Ectodermal cell (in vitro differentiated cells): ENCODE measurements around the gene RAN.
"Not testable (repeated sequence)": the region's sequence is repeated elsewhere in the genome, so short reads cannot be mapped to it uniquely, and the experiment has no call there.

Experiments used
- H3K27ac ChIP-seq: 2 replicates; pipeline ENCODE4 v1.7.0; 2013; ENCODE audit warnings: mild to moderate bottlenecking, low read depth, low read length; ENCODE audit not compliant: insufficient read depth, poor library complexity, severe bottlenecking
- H3K27me3 ChIP-seq: 2 replicates; pipeline ENCODE4 v1.7.0; 2013; ENCODE audit warnings: mild to moderate bottlenecking, low read length; ENCODE audit not compliant: insufficient read depth, control insufficient read depth, poor library complexity, severe bottlenecking
- H3K36me3 ChIP-seq: one replicate; pipeline ENCODE4 v1.7.0; 2013; ENCODE audit warnings: low read length; ENCODE audit not compliant: control insufficient read depth, insufficient read depth
- H3K4me1 ChIP-seq: one replicate; pipeline ENCODE4 v1.7.0; 2013; ENCODE audit warnings: low read length; ENCODE audit not compliant: control insufficient read depth, insufficient read depth
- H3K4me3 ChIP-seq: 2 replicates; pipeline ENCODE4 v1.7.0; 2013; ENCODE audit warnings: low read depth, low read length, control low read depth; ENCODE audit not compliant: insufficient read depth
- H3K9me3 ChIP-seq: 2 replicates; pipeline ENCODE4 v1.7.0; 2013; ENCODE audit warnings: mild to moderate bottlenecking, low read length, moderate library complexity; ENCODE audit not compliant: control insufficient read depth
- WGBS, 2 experiments: methylation state at CpG; one replicate each; pipeline ENCODE4 v1.1.7; 2013; ENCODE audit warnings: missing lambda C conversion rate in 2 of 2; 5-methylcytosine and 5-hydroxymethylcytosine counted together

The RAN gene

GRCh38 chr12:130868412-130868811 is 3.5 kb upstream of the RAN start:
- WGBS, 2 experiments: 61 to 64% methylated on average over 3 of the region's 4 CpGs
- no peak overlapping the region for H3K4me3 ChIP-seq

GRCh38 chr12:130870442-130871285 is 1.2 kb upstream of the RAN start:
- Histone ChIP-seq H3K4me3 (peak overlapping the region; percentile 91), H3K27me3 (no peaks in the 10 kb centered on the region), H3K27ac (peak overlapping the region; percentile 56), H3K36me3 (peaks cover 26% of the 10 kb centered on the region), H3K9me3 (no peaks in the 10 kb centered on the region), H3K4me1 (peaks cover 20% of the 10 kb centered on the region)
- WGBS, 2 experiments: 69 to 71% methylated on average over 31 of the region's 31 CpGs

More at GRCh38 chr12:130868412-130868811, 3.5 kb upstream of the RAN start:
- H3K27ac ChIP-seq: no peak overlapping the region
- peaks cover 2% of the 10 kb centered on the region for H3K4me1 ChIP-seq
- peaks cover 5% of the 10 kb centered on the region for H3K36me3 ChIP-seq
- no peaks in the 10 kb centered on the region for H3K9me3 ChIP-seq
- no peaks in the 10 kb centered on the region for H3K27me3 ChIP-seq

- peak overlapping the region; percentile 91 for H3K4me3 ChIP-seq
- peaks cover 20% of the 10 kb centered on the region for H3K4me1 ChIP-seq
- 0 to 1% methylated on average over 79 of the region's 79 CpGs for WGBS, 2 experiments
- H3K27me3 ChIP-seq: no peaks in the 10 kb centered on the region
- no peaks in the 10 kb centered on the region for H3K9me3 ChIP-seq
- H3K27ac ChIP-seq: peak overlapping the region; percentile 74
- H3K36me3 ChIP-seq: peaks cover 34% of the 10 kb centered on the region
Observed at GRCh38 chr12:130872179-130873096, 572 bp downstream of the RAN start.

GRCh38 chr12:130873106-130873795 is 1.4 kb downstream of the RAN start:
- H3K27ac ChIP-seq: no peak overlapping the region
- peaks cover 34% of the 10 kb centered on the region for H3K36me3 ChIP-seq
- WGBS, 2 experiments: 49 to 53% methylated on average over 4 of the region's 4 CpGs
- H3K27me3 ChIP-seq: no peaks in the 10 kb centered on the region
- H3K9me3 ChIP-seq: no peaks in the 10 kb centered on the region
- peak overlapping the region; percentile 91 for H3K4me3 ChIP-seq
- peaks cover 20% of the 10 kb centered on the region for H3K4me1 ChIP-seq

- 87% methylated on average over 4 of the region's 4 CpGs for WGBS, 2 experiments
- peaks cover 34% of the 10 kb centered on the region for H3K36me3 ChIP-seq
- peaks cover 20% of the 10 kb centered on the region for H3K4me1 ChIP-seq
- H3K27ac ChIP-seq: no peak overlapping the region
- peak overlapping the region; percentile 91 for H3K4me3 ChIP-seq
- H3K9me3 ChIP-seq: no peaks in the 10 kb centered on the region
- H3K27me3 ChIP-seq: no peaks in the 10 kb centered on the region
Observed at GRCh38 chr12:130873825-130874224, 2.0 kb downstream of the RAN start.

- WGBS, 2 experiments: 94 to 95% methylated on average over 10 of the region's 10 CpGs
- H3K36me3 ChIP-seq: peaks cover 34% of the 10 kb centered on the region
Observed at GRCh38 chr12:130874696-130875095, 2.8 kb downstream of the RAN start.

GRCh38 chr12:130875193-130875592 is 3.3 kb downstream of the RAN start:
- WGBS, 2 experiments: 96% methylated on average over 4 to 5 of the region's 5 CpGs
- Histone ChIP-seq H3K36me3 (peaks cover 34% of the 10 kb centered on the region), H3K27ac (no peak overlapping the region), H3K4me3 (no peak overlapping the region), H3K27me3 (no peaks in the 10 kb centered on the region), H3K9me3 (no peaks in the 10 kb centered on the region), H3K4me1 (peaks cover 20% of the 10 kb centered on the region)

More at GRCh38 chr12:130874696-130875095, 2.8 kb downstream of the RAN start:
- H3K9me3 ChIP-seq: no peaks in the 10 kb centered on the region
- no peaks in the 10 kb centered on the region for H3K27me3 ChIP-seq
- H3K27ac ChIP-seq: no peak overlapping the region
- H3K4me1 ChIP-seq: peaks cover 20% of the 10 kb centered on the region
- no peak overlapping the region for H3K4me3 ChIP-seq

GRCh38 chr12:130875708-130876107 is 3.8 kb downstream of the RAN start:
- Histone ChIP-seq H3K36me3 (peaks cover 34% of the 10 kb centered on the region), H3K4me1 (peaks cover 20% of the 10 kb centered on the region)
- not testable (repeated sequence) for H3K27me3 ChIP-seq, H3K27ac ChIP-seq, H3K9me3 ChIP-seq, H3K4me3 ChIP-seq
- 85 to 88% methylated on average over 11 of the region's 11 CpGs for WGBS, 2 experiments

GRCh38 chr12:130876297-130876696 is 4.4 kb downstream of the RAN start:
- no peak overlapping the region for H3K27ac ChIP-seq
- H3K36me3 ChIP-seq: peaks cover 34% of the 10 kb centered on the region
- no peaks in the 10 kb centered on the region for H3K9me3 ChIP-seq
- H3K4me1 ChIP-seq: peaks cover 20% of the 10 kb centered on the region
- H3K27me3 ChIP-seq: no peaks in the 10 kb centered on the region
- H3K4me3 ChIP-seq: no peak overlapping the region
